H1 (cell line): ENCODE measurements around the gene FAM9B. TPM values are rescaled to one million over a fixed set of nuclear protein-coding genes. Genes with fewer than 3 reads are reported as not detected.

Experiments
- ASH2L ChIP-seq: fragments of 200-600, 300-600 bp; sonication (generic); IDR thresholded peaks from one replicate; pipeline ENCODE4 v1.7.1; 2017; ENCODE audit warnings: low read length
- ATF2 ChIP-seq: IDR thresholded peaks from 2 replicates; pipeline ENCODE4 v1.6.1; 2012; ENCODE audit warnings: low read length, inconsistent platforms
- BACH1 ChIP-seq: IDR thresholded peaks from 2 replicates; pipeline ENCODE4 v1.6.1; 2012; ENCODE audit warnings: low read length, improper control_type of control experiment
- RAD21 ChIP-seq, 2 experiments: IDR thresholded peaks in 1 of 2; conservative IDR thresholded peaks in 1 of 2; 2 replicates each; pipeline ENCODE4 v1.6.1; 2011; ENCODE audit warnings: low read depth in 2 of 2, low read length in 2 of 2, improper control_type of control experiment in 1 of 2, inconsistent platforms in 1 of 2, mild to moderate bottlenecking in 1 of 2, moderate library complexity in 1 of 2
- RBBP5 ChIP-seq: IDR thresholded peaks from 2 replicates; pipeline ENCODE4 v1.7.1; 2012; ENCODE audit warnings: low read depth, mild to moderate bottlenecking, inconsistent platforms, low read length, moderate library complexity, borderline replicate concordance
- SUZ12 ChIP-seq: fragments of 200-600 bp; sonication (generic); IDR thresholded peaks from 2 replicates; pipeline ENCODE4 v1.6.1; 2012; ENCODE audit warnings: mild to moderate bottlenecking, inconsistent platforms, low read length, moderate library complexity, mixed read lengths
- polyA plus RNA-seq, 7 experiments: library from polyadenylated mRNA; depleted of rRNA in 3 of 7; stranded (reverse) in 5 of 7; unstranded in 2 of 7; fragments of >200 nt in 5 of 7; fragments of 200-250 nt in 2 of 7; gene quantifications; 1 replicate in 5 of 7; 2 replicates in 1 of 7; 4 replicates in 1 of 7; pipeline versions ENCODE4 v1.2.1 to v1.2.3, GENCODE V29; 2011 to 2013; ENCODE audit warnings: missing spikeins in 2 of 7, mixed read lengths in 2 of 7
- total RNA-seq: library from RNA; stranded (reverse); fragmentation: NEBNext Ultra II Directional; extraction: Animal tissue kit (Norgen Biotek cat#: 25700); gene quantifications from 2 replicates; pipeline ENCODE4 v1.2.1, GENCODE V29; 2021

The FAM9B gene
- total and polyA plus RNA-seq, 2 of the 8 experiments (the other 6 are each of a cell fraction or from before 2014, with no cell fraction given), result not detected

DNA sequence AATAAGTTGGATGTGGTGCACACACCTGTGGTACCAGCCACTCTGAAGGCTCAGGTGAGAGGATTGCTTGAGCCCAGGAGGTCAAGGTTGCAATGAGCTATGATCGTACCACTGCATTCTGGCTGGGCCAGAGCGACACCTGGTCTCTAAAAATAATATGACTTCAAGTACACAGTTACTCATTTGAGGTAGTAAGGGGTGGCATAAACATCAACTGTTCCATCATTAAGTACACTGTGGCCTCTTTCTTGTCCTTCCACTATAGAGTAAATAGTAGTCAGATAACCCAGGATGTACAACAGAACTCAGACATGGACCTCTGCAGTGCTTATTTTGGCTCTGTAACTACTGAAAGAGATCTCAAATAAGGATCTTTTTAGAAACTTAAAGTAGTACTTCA lies 10.6 kb downstream of the FAM9B start (continued):
- TF ChIP-seq ATF2 (no peak), ASH2L (no peak), BACH1 (no peak), RBBP5 (no peak), SUZ12 (no peak), RAD21 (IDR thresholded peaks at IDR 0.05 in 1 of 2, conservative IDR thresholded peaks at IDR 0.05 in 1 of 2; ENCODE audit: low read depth in 2 of 2, low read length in 2 of 2) (no peak)
